ENCODE data around the gene RALGAPA2. TPM values are rescaled to one million over a fixed set of nuclear protein-coding genes. Genes with fewer than 3 reads are reported as not detected.

RALGAPA2 gene
- total and polyA plus RNA-seq, 10 donors, result 1.2 to 55.2 (median 29.4) TPM

DNA sequence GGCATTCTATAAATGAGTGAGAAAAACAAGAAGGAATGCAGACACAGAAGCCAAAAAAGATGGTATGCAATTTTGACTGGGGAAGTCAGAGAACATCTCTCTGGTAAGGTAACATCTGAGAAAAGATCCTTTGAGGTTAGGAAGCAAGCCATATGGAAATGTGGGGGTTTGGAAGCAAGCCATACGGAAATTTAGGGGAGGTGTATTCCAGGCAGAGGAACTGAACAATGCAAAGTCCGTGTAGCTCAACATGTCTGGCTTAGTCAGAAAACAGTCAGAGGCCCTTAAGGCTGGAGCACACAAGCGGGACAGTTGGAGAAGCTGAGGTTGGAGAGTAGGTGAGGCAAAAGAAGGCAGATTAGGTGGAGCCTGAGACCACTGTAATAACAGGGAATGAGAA lies 35.3 kb downstream of the RALGAPA2 start:
- H3K27ac ChIP-seq, result no peak overlapping the region
- 72 to 97% (median 84%) methylated on average over 3 of the region's 3 CpGs for WGBS, 5 donors
- intact Hi-C loops (cut with DNase I; ENCODE audit: low total_unique reads), result no loop called here
- H3K4me3 ChIP-seq, result no peak overlapping the region
- H3K36me3 ChIP-seq, result peaks cover 0 to 24% (median 0%) of the 10 kb centered on the region in 6 donors
- TF ChIP-seq, protein P1, sequence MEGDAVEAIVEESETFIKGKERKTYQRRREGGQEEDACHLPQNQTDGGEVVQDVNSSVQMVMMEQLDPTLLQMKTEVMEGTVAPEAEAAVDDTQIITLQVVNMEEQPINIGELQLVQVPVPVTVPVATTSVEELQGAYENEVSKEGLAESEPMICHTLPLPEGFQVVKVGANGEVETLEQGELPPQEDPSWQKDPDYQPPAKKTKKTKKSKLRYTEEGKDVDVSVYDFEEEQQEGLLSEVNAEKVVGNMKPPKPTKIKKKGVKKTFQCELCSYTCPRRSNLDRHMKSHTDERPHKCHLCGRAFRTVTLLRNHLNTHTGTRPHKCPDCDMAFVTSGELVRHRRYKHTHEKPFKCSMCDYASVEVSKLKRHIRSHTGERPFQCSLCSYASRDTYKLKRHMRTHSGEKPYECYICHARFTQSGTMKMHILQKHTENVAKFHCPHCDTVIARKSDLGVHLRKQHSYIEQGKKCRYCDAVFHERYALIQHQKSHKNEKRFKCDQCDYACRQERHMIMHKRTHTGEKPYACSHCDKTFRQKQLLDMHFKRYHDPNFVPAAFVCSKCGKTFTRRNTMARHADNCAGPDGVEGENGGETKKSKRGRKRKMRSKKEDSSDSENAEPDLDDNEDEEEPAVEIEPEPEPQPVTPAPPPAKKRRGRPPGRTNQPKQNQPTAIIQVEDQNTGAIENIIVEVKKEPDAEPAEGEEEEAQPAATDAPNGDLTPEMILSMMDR (IDR thresholded peaks at IDR 0.05 in 8 of 11, conservative IDR thresholded peaks at IDR 0.05 in 3 of 11), result no peak
- TF ChIP-seq POLR2A (IDR thresholded peaks at IDR 0.05) (no peak), POLR2AphosphoS5 (IDR thresholded peaks at IDR 0.05) (no peak)
- H3K27me3 ChIP-seq (replicated peaks in 1 of 7), result no peaks in the 10 kb centered on the region
- H3K4me1 ChIP-seq, result peaks cover 0 to 29% (median 10%) of the 10 kb centered on the region in 6 donors
- DNase-seq, result no peak
- no peaks in the 10 kb centered on the region for H3K9me3 ChIP-seq

GRCh38 chr20:20668639-20669038 lies 43.8 kb downstream of the RALGAPA2 start:
- Histone ChIP-seq H3K4me1 (peaks cover 14 to 52% (median 41%) of the 10 kb centered on the region in 6 donors), H3K4me3 (no peak overlapping the region), H3K36me3 (peaks cover 0 to 7% (median 0%) of the 10 kb centered on the region in 6 donors), H3K27ac (peak overlapping the region in 1 of 8 donors; percentile 7), H3K9me3 (no peaks in the 10 kb centered on the region), H3K27me3 (replicated peaks in 1 of 7) (no peaks in the 10 kb centered on the region)
- 3 to 17% (median 11%) methylated on average over 1 of the region's 1 CpG for WGBS, 5 donors
- no peak for DNase-seq
- intact Hi-C loops (cut with DNase I; ENCODE audit: low total_unique reads), result loop anchor here (5.0 kb wide), 1 partner anchor 154 kb away; no protein-coding TSS in a partner anchor
- TF ChIP-seq POLR2AphosphoS5 (IDR thresholded peaks at IDR 0.05), result no peak
- TF ChIP-seq POLR2A (IDR thresholded peaks at IDR 0.05), result no peak
- TF ChIP-seq, protein P1 (IDR thresholded peaks at IDR 0.05 in 8 of 11, conservative IDR thresholded peaks at IDR 0.05 in 3 of 11), result no peak

DNA sequence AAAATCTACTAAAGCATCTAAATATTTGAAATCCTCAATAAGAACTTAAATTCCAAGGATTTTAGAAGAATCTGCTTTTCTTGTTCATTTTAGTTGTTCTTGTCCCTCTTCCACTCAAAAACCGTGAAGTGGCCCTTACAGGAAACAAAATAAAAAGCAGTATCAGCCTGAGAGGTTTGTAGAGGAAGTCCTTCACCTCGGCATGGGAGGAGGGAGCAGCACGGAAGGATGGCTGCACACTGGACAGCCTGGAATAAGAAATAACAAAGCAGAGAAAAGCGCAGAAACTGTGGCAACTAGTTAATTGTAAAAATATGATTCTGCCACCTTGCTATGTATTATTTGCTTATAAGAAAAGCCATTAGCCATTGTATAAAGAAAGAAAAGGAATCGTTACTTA lies 46.1 kb downstream of the RALGAPA2 start:
- Histone ChIP-seq H3K27ac (no peak overlapping the region), H3K27me3 (replicated peaks in 1 of 7) (no peaks in the 10 kb centered on the region), H3K9me3 (no peaks in the 10 kb centered on the region), H3K4me1 (peaks cover 14 to 52% (median 41%) of the 10 kb centered on the region in 6 donors), H3K4me3 (no peak overlapping the region), H3K36me3 (peaks cover 0 to 7% (median 0%) of the 10 kb centered on the region in 6 donors)
- DNase-seq, result no peak
- 21 to 34% (median 27%) methylated on average over 5 of the region's 5 CpGs for WGBS, 5 donors
- intact Hi-C loops (cut with DNase I; ENCODE audit: low total_unique reads), result loop anchor here (5.0 kb wide), 1 partner anchor 156 kb away; no protein-coding TSS in a partner anchor
- TF ChIP-seq POLR2AphosphoS5 (IDR thresholded peaks at IDR 0.05) (no peak), POLR2A (IDR thresholded peaks at IDR 0.05) (no peak)
- TF ChIP-seq, protein P1 (IDR thresholded peaks at IDR 0.05 in 8 of 11, conservative IDR thresholded peaks at IDR 0.05 in 3 of 11), result no peak

- H3K9me3 ChIP-seq, result no peaks in the 10 kb centered on the region
- intact Hi-C loops (cut with DNase I; ENCODE audit: low total_unique reads), result loop anchor here (5.0 kb wide), 1 partner anchor 157 kb away; no protein-coding TSS in a partner anchor
- no peak for DNase-seq
- peaks cover 0 to 7% (median 0%) of the 10 kb centered on the region in 6 donors for H3K36me3 ChIP-seq
- peaks cover 14 to 52% (median 41%) of the 10 kb centered on the region in 6 donors for H3K4me1 ChIP-seq
- TF ChIP-seq, protein P1 (IDR thresholded peaks at IDR 0.05 in 8 of 11, conservative IDR thresholded peaks at IDR 0.05 in 3 of 11), result no peak
- TF ChIP-seq POLR2A (IDR thresholded peaks at IDR 0.05) (no peak), POLR2AphosphoS5 (IDR thresholded peaks at IDR 0.05) (no peak)
- WGBS, 5 donors, result 41 to 79% (median 58%) methylated on average over 3 of the region's 3 CpGs
- no peaks in the 10 kb centered on the region for H3K27me3 ChIP-seq (replicated peaks in 1 of 7)
- no peak overlapping the region for H3K4me3 ChIP-seq
- H3K27ac ChIP-seq, result no peak overlapping the region
Measured at GRCh38 chr20:20665606-20666332, 46.7 kb downstream of the RALGAPA2 start.

All from spleen (tissue), 11 donors.